NCI-H1930 (cell line): ENCODE data around the gene NID1.
"Not testable (repeated sequence)": the region's sequence is repeated elsewhere in the genome, so short reads cannot be mapped to it uniquely, and the experiment has no call there.

Experiments
- DNase-seq, 2 experiments: peaks; one replicate each; lab custom pipeline; 2025; lab: John Stamatoyannopoulos, UW

The NID1 gene

DNA sequence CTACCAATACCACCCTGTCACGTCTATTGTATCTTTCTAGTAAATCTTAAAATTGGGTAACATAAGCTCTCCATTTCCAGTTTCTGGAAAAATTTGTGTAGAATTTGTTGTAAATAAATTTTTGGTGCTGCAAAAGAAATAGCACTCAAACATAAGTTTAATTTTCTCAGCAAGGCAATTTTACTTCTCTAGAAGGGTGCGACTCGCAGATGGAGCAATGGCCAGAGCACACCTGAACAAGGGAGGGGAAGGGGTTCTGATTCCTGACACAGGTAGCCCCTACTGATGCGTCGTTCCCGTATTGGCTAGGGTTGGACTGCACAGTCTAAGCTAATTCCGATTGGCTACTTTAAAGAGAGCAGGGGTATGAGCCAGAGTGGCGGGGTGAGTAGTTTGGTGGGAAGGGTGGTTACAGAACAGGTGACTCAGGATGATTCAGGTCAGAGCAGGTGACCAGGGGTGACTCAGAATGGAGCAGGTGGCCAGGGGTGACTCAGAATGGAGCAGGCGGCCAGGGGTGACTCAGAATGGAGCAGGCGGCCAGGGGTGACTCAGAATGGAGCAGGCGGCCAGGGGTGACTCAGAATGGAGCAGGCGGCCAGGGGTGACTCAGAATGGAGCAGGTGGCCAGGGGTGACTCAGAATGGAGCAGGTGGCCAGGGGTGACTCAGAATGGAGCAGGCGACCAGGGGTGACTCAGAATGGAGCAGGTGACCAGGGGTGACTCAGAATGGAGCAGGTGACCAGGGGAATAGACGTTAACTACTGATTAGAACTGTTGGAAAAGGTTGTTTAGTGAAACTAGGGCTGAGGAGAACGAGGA, 32.0 kb upstream of the NID1 start:
- DNase-seq, result not testable (repeated sequence)

DNA sequence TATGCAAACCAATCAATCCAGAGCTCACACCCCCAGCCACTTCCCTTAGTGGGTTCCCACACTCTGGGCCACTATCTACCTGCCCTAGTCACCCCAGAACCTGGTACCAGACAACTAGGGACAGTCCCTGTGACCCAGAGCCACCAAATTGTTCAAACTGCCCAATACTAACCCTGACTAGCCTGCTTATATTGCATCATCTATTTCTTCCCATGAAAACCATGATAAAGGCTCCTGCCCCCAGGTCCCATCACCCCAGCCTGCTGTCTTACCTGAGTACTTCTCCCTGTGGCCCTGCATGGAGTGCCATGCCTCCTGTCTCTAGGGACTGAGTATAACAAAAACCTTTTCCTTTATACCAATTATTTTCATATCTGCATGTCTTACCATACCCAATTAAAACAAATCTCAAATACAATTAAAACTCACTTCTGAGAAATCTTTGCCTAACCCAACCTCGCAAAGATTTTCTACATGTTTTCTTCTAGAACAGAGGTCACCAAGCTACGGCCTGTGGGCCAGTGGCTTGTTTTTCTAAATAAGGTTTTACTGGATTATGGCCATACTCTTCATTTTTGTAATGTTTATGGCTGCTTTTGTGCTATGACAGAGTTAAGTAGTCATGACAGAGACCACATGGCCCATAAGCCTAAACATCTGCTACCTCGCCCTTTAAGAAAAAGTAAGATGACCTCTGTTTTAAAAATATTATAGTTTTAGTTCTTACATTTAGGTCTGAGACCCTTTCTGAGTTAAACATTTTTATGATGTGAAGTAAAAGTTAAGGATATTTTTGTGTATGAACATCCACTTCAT, 31.0 kb upstream of the NID1 start:
- DNase-seq, result no peak

DNA sequence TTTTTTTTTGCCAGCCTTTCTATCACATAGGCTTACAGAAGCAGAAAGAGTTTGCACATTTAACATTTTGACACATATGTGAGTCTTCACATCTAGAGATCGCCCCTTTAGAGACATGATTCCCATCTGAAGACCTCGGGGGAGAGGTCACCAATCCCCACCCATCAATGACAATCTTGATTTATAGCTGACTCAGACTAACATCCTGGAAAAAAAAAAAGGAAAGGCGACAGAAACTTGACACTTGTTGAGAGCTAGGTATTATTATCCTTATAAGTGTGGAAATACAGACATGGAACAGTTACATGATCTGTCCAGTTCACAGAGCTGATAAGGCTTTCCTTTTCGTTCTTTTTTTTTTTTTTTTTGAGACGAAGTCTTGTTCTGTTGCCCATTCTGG, 28.0 kb upstream of the NID1 start:
- no peak for DNase-seq

DNA sequence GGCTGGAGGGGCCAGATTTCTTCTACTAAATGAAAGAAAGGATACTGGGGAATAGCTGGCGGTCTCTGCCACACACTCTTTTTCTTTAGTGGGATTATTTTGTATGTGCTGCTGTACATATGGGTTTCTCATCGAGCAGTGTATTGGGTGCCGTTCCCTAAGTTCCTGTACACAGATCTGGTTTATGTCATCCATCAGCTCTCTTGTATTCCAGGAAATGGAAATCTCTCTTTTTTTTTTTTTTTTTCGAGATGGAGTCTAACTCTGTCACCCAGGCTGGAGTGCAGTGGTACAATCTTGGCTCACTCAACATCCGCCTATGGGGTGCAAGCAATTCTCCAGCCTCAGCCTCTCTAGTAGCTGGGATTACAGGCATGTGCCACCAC, 27.0 kb upstream of the NID1 start:
- DNase-seq, result no peak

DNA sequence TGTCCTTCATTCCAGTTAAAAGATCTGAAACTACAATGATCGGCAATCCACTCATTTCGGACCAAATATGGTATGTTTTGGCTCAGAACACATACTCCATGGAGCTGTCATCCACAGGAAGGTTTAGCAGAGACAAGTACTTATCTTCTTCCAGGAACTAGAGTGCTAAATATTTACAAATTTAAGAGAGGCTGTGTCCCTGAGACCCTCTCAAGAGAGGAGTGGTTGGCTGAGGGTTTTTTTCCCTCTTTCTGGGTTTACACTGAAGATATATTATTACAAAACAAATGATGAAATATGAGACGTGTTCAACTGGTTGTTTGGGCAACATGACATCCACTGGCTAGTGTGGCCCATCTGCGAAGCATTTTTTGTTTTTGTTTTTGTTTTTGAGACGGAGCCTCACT, 25.9 kb upstream of the NID1 start:
- no peak for DNase-seq

DNA sequence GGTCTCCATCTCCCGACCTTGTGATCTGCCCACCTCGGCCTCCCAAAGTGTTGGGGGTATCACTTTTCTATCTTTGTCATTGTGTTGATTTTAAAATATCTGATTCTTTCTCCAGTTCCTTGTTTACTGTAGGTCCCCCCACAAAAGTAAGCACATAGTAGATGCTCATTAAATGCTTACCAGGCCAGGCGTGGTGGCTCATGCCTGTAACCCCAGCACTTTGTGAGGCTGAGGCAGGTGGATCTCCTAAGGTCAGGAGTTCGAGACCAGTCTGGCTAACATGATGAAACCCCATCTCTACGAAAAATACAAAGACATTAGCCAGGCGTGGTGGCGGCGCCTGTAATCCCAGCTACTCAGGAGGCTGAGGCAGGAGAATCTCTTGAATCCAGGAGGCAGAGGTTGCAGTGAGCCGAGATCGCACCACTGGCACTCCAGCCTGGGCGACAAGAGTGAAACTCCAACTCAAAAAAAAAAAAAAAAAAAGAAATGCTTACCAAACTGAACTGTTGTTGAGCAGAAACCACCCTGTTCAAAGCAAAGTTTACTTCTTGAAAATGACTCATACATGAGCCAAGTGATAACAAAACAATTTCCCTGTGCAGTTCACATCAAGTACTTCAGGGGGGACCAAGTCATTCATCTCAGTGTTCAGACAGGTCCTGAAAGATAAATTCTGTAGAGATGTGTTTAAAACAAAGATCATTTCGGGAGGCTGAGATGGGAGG, 24.3 kb upstream of the NID1 start:
- DNase-seq, result no peak

DNA sequence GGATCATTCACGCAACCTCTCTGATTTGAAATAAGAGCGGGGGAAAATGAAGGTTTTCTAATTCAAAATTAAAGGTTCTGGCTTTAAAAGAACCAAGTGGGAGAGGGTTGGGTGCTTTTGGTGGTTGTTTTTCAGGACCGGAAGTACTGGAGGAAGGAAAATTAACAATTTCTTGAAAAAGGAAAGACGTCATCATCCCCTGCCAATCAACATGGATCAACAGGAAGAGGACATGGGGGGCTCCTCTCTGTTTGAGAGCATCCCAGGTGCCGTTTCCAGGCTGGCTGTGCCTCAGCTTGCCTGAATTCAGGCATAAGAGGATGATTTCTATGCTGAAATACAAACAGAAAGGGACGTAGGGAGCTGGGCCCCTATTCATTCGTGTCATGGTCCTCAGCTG, 21.6 kb upstream of the NID1 start:
- DNase-seq, result no peak

DNA sequence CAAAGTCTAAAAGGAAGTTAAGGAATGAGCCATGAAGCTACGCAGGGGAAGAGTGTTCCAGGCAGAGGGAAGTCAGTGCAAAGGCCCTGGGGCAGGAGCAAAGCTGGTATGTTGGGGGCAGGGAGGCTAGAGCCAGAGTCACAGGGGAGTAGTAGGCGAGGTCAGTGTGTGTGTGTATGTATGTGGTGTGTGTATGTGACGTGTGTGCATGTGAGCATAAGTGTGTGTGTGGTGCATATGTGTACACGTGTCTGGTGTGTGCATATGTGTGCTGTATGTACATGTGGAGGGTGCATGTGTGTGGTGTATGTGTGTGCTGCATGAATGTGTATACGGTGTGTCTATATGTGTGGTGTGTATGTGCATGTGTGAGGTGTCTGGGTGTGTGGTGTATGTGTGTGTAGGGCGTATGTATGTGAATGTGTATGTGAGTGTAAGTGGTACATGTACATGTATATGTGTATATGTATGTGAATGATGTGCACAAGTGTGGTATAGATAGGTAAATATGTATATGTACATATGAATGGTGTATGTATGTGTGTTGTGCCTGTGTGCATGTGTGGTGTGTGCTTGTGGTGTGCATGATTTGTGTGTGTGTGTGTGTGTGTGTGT, 20.8 kb upstream of the NID1 start:
- DNase-seq, result no peak

DNA sequence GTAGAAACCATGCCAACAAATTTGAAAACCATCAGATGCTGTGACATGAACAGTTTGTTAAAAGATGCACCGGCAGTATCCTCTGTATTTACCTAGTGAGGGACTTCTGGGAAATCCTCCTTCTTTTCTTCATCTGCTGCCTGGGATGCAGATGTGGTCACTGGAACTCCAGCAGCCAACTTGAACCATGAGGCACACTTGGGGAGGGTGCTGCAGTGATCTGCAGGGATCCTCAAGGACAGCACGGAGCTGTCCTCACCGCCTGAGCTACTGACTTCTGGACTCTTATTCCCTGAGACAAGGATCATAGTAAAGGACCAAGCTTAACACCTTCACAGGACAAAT, 19.5 kb upstream of the NID1 start:
- no peak for DNase-seq

DNA sequence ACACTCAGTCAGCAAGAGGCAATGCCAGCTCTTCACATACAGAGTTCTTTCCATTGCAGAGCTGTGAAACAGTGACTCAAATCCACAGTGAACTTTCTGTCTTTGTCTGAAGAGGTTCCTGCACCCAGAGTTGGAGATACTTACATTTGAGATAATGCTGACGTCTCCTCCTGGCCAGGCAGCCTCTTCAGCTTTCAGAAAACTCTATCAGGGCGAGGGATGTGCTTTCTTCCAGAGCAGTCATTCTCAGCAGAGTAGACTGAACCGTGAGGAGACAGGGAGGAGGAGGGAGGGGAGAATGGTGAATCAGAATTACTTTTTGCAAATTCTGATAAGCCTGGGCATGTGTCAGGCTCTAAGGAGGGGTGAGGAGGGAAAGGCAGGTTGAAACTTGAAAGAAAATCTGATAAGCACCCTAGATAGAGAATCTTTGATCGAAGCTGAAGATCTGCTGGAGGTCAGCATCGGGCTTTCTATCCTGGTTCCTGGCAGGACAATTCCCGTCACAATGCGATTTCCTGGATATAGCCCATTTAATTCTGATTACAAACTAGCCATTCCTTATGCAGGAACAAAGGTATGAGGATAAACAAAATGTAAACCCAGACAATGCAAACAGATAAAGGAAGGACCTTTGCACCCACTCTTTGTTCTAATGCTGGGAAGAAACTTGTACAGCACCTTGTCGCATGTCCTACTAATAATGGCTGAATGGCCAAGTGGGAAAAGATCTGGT, 18.9 kb upstream of the NID1 start:
- no peak for DNase-seq

DNA sequence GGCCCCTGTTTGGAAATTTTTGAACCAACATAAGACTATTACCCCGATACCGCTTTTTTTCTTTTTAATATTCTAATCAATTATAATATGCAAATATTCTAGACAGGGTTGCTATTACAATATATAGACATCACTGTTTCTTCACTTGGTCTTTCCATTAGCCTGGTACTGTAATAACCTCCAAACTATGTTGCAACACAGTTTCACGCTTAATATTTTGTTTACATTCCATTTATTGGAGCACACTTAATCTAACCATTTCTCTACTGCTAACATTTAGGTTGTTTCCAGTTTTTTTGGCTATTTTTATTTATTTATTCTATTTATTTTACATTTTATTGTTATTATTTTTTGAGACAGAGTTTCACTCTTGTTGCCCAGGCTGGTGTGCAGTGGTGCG, 17.6 kb upstream of the NID1 start:
- DNase-seq, result no peak

DNA sequence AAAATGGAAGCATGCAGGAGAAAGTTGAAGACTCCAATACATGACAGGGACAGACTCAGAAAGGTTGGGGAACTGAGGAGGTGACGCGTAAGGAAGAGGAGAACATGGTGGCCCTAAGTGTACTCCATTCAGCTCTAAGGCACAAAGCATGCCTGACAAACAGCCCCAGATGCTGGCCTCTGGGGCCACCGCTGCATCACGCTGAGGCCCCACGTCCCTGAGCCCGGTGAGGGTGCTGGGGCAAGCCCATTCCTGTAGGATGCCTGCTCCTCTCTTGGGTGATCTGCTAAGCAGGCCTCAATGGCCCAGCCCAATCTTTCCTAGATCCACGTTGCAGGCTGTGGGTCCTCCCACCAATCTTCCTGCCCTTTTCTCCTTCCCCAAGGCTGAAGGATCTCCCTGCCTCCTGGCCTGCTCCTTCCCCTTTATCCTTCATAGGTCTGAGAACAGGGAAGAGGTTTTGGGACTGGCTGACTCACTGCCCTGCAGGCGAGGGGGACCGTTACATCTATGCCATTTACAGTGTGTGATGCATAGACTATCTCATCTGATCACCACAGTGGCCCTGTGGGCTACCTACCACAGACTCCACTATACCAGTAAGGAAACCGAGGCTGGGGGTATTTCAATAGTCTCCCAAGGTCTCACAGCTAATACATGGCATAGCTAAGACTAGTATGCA, 16.8 kb upstream of the NID1 start:
- DNase-seq, result no peak

DNA sequence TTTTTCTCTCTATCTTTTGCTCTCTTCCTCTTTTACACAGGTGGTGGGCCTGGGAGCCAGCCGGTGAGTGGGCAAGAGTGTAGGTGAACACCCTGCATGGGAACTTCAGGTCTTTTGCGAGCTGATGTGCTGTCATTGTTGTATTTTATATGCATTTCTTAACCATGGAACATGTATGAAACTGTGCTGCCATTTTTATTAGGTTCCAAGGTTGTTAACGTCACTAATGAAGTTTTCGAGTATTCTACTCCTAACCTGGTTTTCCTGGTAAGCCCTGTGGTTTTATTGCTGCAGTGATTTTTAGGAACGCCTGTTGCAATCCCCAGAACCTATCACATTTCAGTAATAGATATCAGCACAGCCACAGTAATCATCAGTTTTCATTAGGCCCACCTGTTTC, 14.8 kb upstream of the NID1 start:
- DNase-seq, result no peak

DNA sequence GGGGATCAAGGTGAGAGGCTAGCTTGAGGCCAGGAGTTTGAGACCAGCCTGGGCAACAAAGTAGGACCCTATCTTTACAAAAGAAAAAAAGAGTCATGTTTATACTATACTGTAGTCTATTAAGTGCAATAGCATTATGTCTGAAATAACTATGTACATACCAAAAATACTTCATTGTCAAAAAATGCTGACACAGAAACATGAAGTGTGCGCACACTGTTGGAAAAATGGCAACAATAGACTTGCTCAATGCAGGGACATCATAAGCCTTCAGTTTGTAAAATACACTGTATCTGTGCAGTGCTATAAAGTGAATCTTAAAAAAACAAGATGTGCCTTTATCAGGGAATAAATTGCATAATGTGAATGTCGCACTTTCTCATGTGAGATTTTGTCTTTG, 14.1 kb upstream of the NID1 start:
- no peak for DNase-seq

DNA sequence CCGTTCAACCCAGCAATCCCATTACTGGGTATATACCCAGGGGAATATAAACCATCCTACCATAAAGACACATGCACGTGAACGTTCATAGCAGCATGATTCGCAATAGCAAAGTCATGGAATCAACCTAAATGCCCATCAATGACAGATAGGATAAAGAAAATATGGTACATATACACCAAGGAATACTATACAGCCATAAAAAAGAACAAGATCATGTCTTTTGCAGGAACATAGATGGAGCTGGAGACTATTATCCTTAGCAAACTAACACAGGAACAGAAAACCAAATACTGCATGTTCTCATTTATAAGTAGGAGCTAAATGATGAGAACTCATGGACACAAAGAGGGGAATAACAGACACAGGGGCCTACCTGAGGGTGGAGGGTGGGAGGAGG, 13.2 kb upstream of the NID1 start:
- not testable (repeated sequence) for DNase-seq

DNA sequence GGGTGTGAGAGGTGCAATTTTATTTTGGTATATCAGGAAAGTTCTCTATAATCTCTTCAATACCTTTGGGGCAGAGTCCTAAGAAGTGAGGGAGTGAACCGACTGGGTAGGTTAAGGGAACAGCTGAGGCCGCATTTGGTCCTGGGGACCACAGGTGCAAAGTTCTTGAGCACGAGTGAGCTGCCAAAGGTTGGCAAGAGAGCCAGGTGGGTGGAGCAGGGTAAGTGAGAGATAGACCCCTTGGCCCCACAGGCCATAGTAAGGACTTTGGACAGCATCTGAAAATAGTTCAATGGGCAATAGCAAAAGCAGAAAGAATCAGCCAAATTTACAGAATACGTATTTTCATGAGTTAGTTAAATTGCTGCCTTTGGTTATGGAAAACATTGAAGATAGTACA, 11.0 kb upstream of the NID1 start:
- no peak for DNase-seq

DNA sequence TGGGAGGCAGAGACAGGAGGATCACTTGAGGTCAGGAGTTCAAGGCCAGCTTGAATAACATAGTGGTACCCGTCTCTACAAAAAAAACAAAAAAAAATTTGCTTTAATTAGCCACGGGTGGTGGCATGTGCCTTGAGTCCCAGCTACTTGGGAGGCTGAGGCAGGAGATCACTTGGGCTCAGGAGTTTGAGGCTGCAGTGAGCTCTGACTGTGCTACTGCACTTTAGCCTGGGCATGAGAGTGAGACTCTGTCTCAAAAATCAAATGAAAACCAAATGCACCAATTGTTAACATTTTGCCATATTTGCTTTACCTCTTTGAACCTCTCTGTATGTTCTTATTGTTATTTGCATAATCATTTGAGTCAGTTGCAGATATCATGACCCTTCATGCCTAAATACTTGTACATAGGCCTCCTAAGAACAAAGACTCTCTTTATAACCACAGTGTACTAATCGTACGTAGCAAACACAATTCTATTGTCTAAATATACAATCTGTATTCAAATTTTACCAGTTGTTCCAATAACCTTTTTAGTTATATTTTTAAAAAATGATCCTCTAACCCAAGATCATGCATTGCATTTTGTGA, 8.5 kb upstream of the NID1 start:
- DNase-seq, result no peak

DNA sequence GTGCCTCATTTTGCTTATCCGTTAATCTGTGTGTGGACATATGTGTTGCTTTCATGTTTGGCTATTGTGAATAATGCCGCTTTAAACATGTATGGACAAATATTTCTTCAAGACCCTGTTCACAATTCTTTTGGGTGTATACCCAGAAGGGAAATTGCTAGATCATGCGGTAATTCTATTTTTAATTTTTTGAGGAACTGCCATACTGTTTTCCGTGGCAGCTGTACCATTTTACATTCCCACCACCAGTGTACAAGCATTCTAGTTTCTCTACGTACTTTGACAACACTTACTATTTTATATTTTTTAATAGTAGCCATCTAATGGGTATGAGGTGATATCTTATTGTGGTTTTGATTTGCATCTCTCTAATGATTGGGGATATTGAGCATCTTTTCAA, 7.1 kb upstream of the NID1 start:
- no peak for DNase-seq

DNA sequence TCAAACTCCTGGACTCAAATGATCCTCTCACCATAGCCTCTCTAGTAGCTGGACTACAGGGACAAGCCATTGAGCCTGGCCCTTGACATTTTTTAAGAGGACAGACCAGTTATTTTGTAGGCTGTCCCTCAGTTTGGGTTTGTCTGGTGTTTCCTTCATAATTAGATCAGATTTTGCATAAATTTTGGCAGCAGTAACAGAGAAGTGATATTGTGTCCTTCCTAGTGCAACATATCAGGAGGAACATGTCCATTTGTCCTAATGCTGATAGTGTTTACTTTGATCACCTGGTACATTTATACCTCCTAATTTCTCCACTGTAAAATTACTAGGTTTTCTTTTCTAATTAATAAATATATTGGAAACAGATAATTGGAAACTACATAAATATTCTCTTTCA, 5.9 kb upstream of the NID1 start:
- DNase-seq, result no peak

DNA sequence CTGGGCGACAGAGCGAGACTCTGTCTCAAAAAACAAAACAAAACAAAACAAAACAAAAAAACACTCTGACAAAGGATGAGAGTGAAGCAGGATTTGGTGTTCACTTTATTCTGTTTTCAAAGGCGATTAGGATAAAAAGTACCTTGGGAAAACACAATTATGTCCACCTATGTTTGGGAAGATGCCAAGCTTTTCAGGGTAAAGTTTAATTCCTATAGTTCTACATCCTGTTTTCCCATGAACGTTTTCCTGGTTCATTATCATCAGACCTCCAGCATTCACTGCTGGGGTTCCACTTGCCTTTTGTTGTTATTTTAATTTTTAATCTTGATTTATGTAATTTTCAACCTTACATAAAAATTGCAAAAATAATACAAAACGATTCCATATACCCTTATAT, 4.9 kb upstream of the NID1 start:
- no peak for DNase-seq
